H1 (cell line): ENCODE data around the gene NUP205. TPM values are rescaled to one million over a fixed set of nuclear protein-coding genes. Genes with fewer than 3 reads are reported as not detected.

Experiments used
- CTCF ChIA-PET: fragments of 300-600 bp; sonication (Branson Sonifier 250); formaldehyde crosslinking; loops from one replicate; lab custom pipeline; 2021; ENCODE audit not compliant: partially characterized antibody; lab: Charles Lee
- POLR2A ChIA-PET: fragments of 300-600 bp; sonication (Branson Sonifier 250); formaldehyde crosslinking; loops from one replicate; lab custom pipeline; 2021; ENCODE audit warnings: inconsistent platforms; ENCODE audit not compliant: partially characterized antibody; lab: Charles Lee
- DNase-seq, 2 experiments: peaks; one replicate each; pipeline versions ENCODE4 v3.0.0 to v3.0.0-alpha.2; 2010 to 2022; ENCODE audit warnings: low spot score in 2 of 2, low read depth in 1 of 2, mixed read lengths in 1 of 2
- FAIRE-seq: peaks from 2 replicates; lab custom pipeline; 2011; peaks lifted over from hg19 to GRCh38; lab: Jason Lieb, UNC
- H2AFZ ChIP-seq: 2 replicates; pipeline ENCODE4 v1.8.1; 2012; ENCODE audit warnings: low read length, inconsistent platforms
- H2AK5ac ChIP-seq: 2 replicates; pipeline ENCODE4 v1.6.1; 2013; ENCODE audit warnings: low read depth, low read length
- H2BK120ac ChIP-seq: replicated peaks from 2 replicates; pipeline ENCODE3; 2013; ENCODE audit warnings: low read depth, low read length, inconsistent platforms
- H2BK12ac ChIP-seq: 2 replicates; pipeline ENCODE4 v1.6.1; 2013; ENCODE audit warnings: low read depth, low read length
- H2BK15ac ChIP-seq: 2 replicates; pipeline ENCODE4 v1.6.1; 2013; ENCODE audit warnings: low read length
- H2BK20ac ChIP-seq: 2 replicates; pipeline ENCODE4 v1.6.1; 2013; ENCODE audit warnings: low read length
- H2BK5ac ChIP-seq: 2 replicates; pipeline ENCODE4 v1.6.1; 2013; ENCODE audit warnings: low read depth, low read length
- H3K14ac ChIP-seq: 2 replicates; pipeline ENCODE4 v1.6.1; 2013; ENCODE audit warnings: inconsistent platforms; ENCODE audit not compliant: insufficient read length
- H3K18ac ChIP-seq: 2 replicates; pipeline ENCODE4 v1.6.1; 2013; ENCODE audit warnings: low read length; ENCODE audit errors: extremely low read depth
- H3K23ac ChIP-seq: 2 replicates; pipeline ENCODE4 v1.6.1; 2013; ENCODE audit warnings: inconsistent platforms; ENCODE audit not compliant: insufficient read length
- H3K23me2 ChIP-seq: 2 replicates; pipeline ENCODE4 v1.6.1; 2013; ENCODE audit warnings: low read depth, low read length
- H3K27ac ChIP-seq: 2 replicates; pipeline ENCODE4 v1.6.1; 2011; ENCODE audit warnings: low read depth, low read length, inconsistent platforms
- H3K27me3 ChIP-seq, 4 experiments: replicated peaks in 1 of 4; 1 replicate in 1 of 4; 2 replicates in 3 of 4; pipeline versions ENCODE4 v1.6.1 to v1.8.1; 2011 to 2013; ENCODE audit warnings: low read length in 3 of 4, mild to moderate bottlenecking in 3 of 4, inconsistent platforms in 2 of 4, mixed read lengths in 2 of 4, moderate library complexity in 1 of 4; ENCODE audit not compliant: control insufficient read depth in 3 of 4, insufficient read depth in 3 of 4; ENCODE audit errors: extremely low read depth in 1 of 4
- H3K36me3 ChIP-seq, 4 experiments: 2 replicates each; pipeline versions ENCODE4 v1.6.1 to v1.8.1; 2011 to 2013; ENCODE audit warnings: mild to moderate bottlenecking in 4 of 4, low read length in 3 of 4, moderate library complexity in 2 of 4, control low read depth in 1 of 4, inconsistent platforms in 1 of 4; ENCODE audit not compliant: insufficient read depth in 4 of 4, control insufficient read depth in 2 of 4
- H3K4ac ChIP-seq: replicated peaks from 2 replicates; pipeline ENCODE3; 2013; ENCODE audit warnings: low read length, low read depth, mixed read lengths, inconsistent platforms; ENCODE audit not compliant: insufficient read length
- H3K4me1 ChIP-seq, 4 experiments: replicated peaks in 1 of 4; 1 replicate in 1 of 4; 2 replicates in 3 of 4; pipeline versions ENCODE4 v1.6.1 to v1.8.1; 2011 to 2013; ENCODE audit warnings: low read length in 3 of 4, inconsistent platforms in 2 of 4, mixed read lengths in 1 of 4; ENCODE audit not compliant: insufficient read depth in 4 of 4, control insufficient read depth in 3 of 4
- H3K4me2 ChIP-seq, 2 experiments: 2 replicates each; pipeline versions ENCODE4 v1.6.1 to v1.8.1; 2011 to 2013; ENCODE audit warnings: low read depth in 2 of 2, low read length in 2 of 2, control low read depth in 1 of 2, inconsistent platforms in 1 of 2, mild to moderate bottlenecking in 1 of 2; ENCODE audit not compliant: insufficient read depth in 1 of 2
- H3K4me3 ChIP-seq, 4 experiments: fragments of 200-600, 300-600 bp in 1 of 4; sonication (generic), shearing (Covaris generic), sonication (Bioruptor Twin) in 1 of 4; 2 replicates each; pipeline versions ENCODE4 v1.5.1 to v1.8.1; 2011 to 2016; ENCODE audit warnings: low read length in 4 of 4, low read depth in 3 of 4, control low read depth in 2 of 4, inconsistent platforms in 2 of 4, mild to moderate bottlenecking in 2 of 4, mixed read lengths in 1 of 4, moderate library complexity in 1 of 4; ENCODE audit not compliant: insufficient read depth in 2 of 4; ENCODE audit errors: extremely low read depth in 1 of 4
- H3K56ac ChIP-seq: replicated peaks from 2 replicates; pipeline ENCODE3; 2013; ENCODE audit warnings: low read depth, mild to moderate bottlenecking, mixed read lengths, low read length, inconsistent platforms; ENCODE audit not compliant: insufficient read length
- H3K79me1 ChIP-seq: 2 replicates; pipeline ENCODE4 v1.6.1; 2013; ENCODE audit warnings: low read depth, low read length, control low read depth
- H3K79me2 ChIP-seq, 2 experiments: 2 replicates each; pipeline versions ENCODE4 v1.6.1 to v1.8.1; 2012 to 2013; ENCODE audit warnings: low read length in 2 of 2, mild to moderate bottlenecking in 2 of 2, inconsistent platforms in 1 of 2; ENCODE audit not compliant: insufficient read depth in 2 of 2, control insufficient read depth in 1 of 2
- H3K9ac ChIP-seq, 4 experiments: replicated peaks in 1 of 4; 1 replicate in 1 of 4; 2 replicates in 3 of 4; pipeline versions ENCODE4 v1.6.1 to v1.8.1; 2011 to 2013; ENCODE audit warnings: low read depth in 3 of 4, low read length in 3 of 4, control low read depth in 2 of 4, mild to moderate bottlenecking in 2 of 4, moderate library complexity in 2 of 4, inconsistent platforms in 1 of 4; ENCODE audit errors: extremely low read depth in 1 of 4
- H3K9me3 ChIP-seq, 2 experiments: 2 replicates each; pipeline versions ENCODE4 v1.6.1 to v1.8.1; 2012 to 2013; ENCODE audit warnings: mild to moderate bottlenecking in 2 of 2, moderate library complexity in 2 of 2, control low read depth in 1 of 2, inconsistent platforms in 1 of 2, low read depth in 1 of 2, low read length in 1 of 2, mixed read lengths in 1 of 2; ENCODE audit not compliant: insufficient read depth in 2 of 2
- H4K20me1 ChIP-seq, 2 experiments: replicated peaks in 1 of 2; 2 replicates each; pipeline versions ENCODE3 to v1.8.1; 2011 to 2013; ENCODE audit warnings: inconsistent platforms in 2 of 2, low read length in 2 of 2, mild to moderate bottlenecking in 1 of 2; ENCODE audit not compliant: insufficient read depth in 2 of 2, control insufficient read depth in 1 of 2
- H4K5ac ChIP-seq: 2 replicates; pipeline ENCODE4 v1.6.1; 2013; ENCODE audit warnings: low read length, low read depth, mixed read lengths, inconsistent platforms; ENCODE audit not compliant: insufficient read length
- H4K8ac ChIP-seq: 2 replicates; pipeline ENCODE4 v1.8.0; 2013; ENCODE audit warnings: mild to moderate bottlenecking, moderate library complexity, low read length, inconsistent platforms; ENCODE audit not compliant: insufficient read depth; ENCODE audit errors: extremely low read depth
- H4K91ac ChIP-seq: replicated peaks from 2 replicates; pipeline ENCODE3; 2013; ENCODE audit warnings: low read length, mixed read lengths, inconsistent platforms; ENCODE audit not compliant: insufficient read length
- POLR2A ChIP-seq, 2 experiments: IDR thresholded peaks; 1 replicate in 1 of 2; 2 replicates in 1 of 2; pipeline ENCODE4 v1.6.1; 2011; ENCODE audit warnings: low read depth in 2 of 2, low read length in 2 of 2, mild to moderate bottlenecking in 2 of 2; ENCODE audit errors: control extremely low read depth in 1 of 2
- SIN3A ChIP-seq, 2 experiments: IDR thresholded peaks in 1 of 2; conservative IDR thresholded peaks in 1 of 2; 2 replicates each; pipeline ENCODE4 v1.6.1; 2011 to 2012; ENCODE audit warnings: low read length in 2 of 2, improper control_type of control experiment in 1 of 2, low read depth in 1 of 2, mild to moderate bottlenecking in 1 of 2
- SIRT6 ChIP-seq: IDR thresholded peaks from one replicate; pipeline ENCODE4 v1.7.1; 2012; ENCODE audit warnings: low read length, inconsistent platforms
- ZNF274 ChIP-seq: IDR thresholded peaks from 2 replicates; pipeline ENCODE4 v1.7.0; 2012; ENCODE audit warnings: low read length, borderline replicate concordance; ENCODE audit errors: extremely low read depth
- WGBS, 2 experiments: shearing (Covaris generic) in 1 of 2; methylation state at CpG; one replicate each; pipeline versions ENCODE4 v1.1.6 to v1.1.7; 2013 to 2015; ENCODE audit warnings: low lambda C conversion rate in 2 of 2, mixed read lengths in 2 of 2, inconsistent platforms in 1 of 2, low coverage in 1 of 2, missing lambda C conversion rate in 1 of 2; ENCODE audit not compliant: insufficient replicate concordance in 2 of 2, insufficient coverage in 1 of 2, insufficient read length in 1 of 2; ENCODE audit errors: extremely low coverage in 1 of 2, missing lambda C conversion rate in 1 of 2; 5-methylcytosine and 5-hydroxymethylcytosine counted together
- polyA plus RNA-seq, 7 experiments: library from polyadenylated mRNA; depleted of rRNA in 3 of 7; stranded (reverse) in 5 of 7; unstranded in 2 of 7; fragments of >200 nt in 5 of 7; fragments of 200-250 nt in 2 of 7; gene quantifications; 1 replicate in 5 of 7; 2 replicates in 1 of 7; 4 replicates in 1 of 7; pipeline versions ENCODE4 v1.2.1 to v1.2.3, GENCODE V29; 2011 to 2013; ENCODE audit warnings: missing spikeins in 2 of 7, mixed read lengths in 2 of 7
- total RNA-seq: library from RNA; stranded (reverse); fragmentation: NEBNext Ultra II Directional; extraction: Animal tissue kit (Norgen Biotek cat#: 25700); gene quantifications from 2 replicates; pipeline ENCODE4 v1.2.1, GENCODE V29; 2021
- TF ChIP-seq, protein P1 (sequence below): IDR thresholded peaks from 2 replicates; pipeline ENCODE4 v1.6.1; 2012; ENCODE audit warnings: inconsistent platforms
- TF ChIP-seq, protein P2 (sequence below), 3 experiments: IDR thresholded peaks; 1 replicate in 2 of 3; 2 replicates in 1 of 3; pipeline versions ENCODE4 v1.5.1 to v1.6.1; 2011; ENCODE audit warnings: low read length in 3 of 3, mild to moderate bottlenecking in 3 of 3, inconsistent platforms in 2 of 3, low read depth in 1 of 3, moderate library complexity in 1 of 3; ENCODE audit not compliant: insufficient read depth in 1 of 3; ENCODE audit errors: control extremely low read depth in 1 of 3

NUP205 gene
- total and polyA plus RNA-seq, 2 of the 8 experiments (the other 6 are each of a cell fraction or from before 2014, with no cell fraction given), result 148 to 216 TPM

DNA sequence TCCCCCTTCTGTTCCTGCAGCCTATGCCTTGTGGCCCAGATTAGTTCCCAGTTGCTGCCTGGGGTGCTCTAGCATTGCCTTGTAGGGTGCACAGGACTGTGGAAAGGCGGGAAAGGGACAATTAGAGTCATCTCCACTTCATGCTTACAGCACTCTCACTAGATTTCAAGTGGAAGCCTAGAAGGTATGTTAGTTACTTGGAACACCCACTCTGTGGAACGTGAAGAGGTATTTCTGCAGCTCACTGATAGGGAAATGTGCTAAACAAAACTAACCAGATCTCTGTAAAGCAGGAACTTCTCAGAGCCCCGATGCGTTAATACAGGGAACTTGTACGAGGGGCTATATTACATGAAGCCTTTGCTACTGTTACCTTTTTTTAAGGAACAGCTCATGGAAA, 124.0 kb downstream of the NUP205 start:
- Histone ChIP-seq H4K8ac (no peak overlapping the region), H3K23me2 (no peaks in the 10 kb centered on the region)
- TF ChIP-seq ZNF274, result no peak
- TF ChIP-seq, protein P1, sequence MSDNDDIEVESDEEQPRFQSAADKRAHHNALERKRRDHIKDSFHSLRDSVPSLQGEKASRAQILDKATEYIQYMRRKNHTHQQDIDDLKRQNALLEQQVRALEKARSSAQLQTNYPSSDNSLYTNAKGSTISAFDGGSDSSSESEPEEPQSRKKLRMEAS, result no peak
- no peak for TF ChIP-seq POLR2A (IDR thresholded peaks at IDR 0.05; ENCODE audit: control extremely low read depth in 1 of 2, low read depth in 2 of 2, low read length in 2 of 2)
- TF ChIP-seq, protein P2, sequence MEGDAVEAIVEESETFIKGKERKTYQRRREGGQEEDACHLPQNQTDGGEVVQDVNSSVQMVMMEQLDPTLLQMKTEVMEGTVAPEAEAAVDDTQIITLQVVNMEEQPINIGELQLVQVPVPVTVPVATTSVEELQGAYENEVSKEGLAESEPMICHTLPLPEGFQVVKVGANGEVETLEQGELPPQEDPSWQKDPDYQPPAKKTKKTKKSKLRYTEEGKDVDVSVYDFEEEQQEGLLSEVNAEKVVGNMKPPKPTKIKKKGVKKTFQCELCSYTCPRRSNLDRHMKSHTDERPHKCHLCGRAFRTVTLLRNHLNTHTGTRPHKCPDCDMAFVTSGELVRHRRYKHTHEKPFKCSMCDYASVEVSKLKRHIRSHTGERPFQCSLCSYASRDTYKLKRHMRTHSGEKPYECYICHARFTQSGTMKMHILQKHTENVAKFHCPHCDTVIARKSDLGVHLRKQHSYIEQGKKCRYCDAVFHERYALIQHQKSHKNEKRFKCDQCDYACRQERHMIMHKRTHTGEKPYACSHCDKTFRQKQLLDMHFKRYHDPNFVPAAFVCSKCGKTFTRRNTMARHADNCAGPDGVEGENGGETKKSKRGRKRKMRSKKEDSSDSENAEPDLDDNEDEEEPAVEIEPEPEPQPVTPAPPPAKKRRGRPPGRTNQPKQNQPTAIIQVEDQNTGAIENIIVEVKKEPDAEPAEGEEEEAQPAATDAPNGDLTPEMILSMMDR (IDR thresholded peaks at IDR 0.05; ENCODE audit: control extremely low read depth in 1 of 3, insufficient read depth in 1 of 3, low read depth in 1 of 3, low read length in 3 of 3), result no peak
- no peak for TF ChIP-seq SIN3A (conservative IDR thresholded peaks at IDR 0.05 in 1 of 2, IDR thresholded peaks at IDR 0.05 in 1 of 2; ENCODE audit: low read depth in 1 of 2, low read length in 2 of 2)
- TF ChIP-seq SIRT6, result no peak
- TF ChIP-seq, all 59 proteins: peak for 0
- Histone ChIP-seq H3K4me1 (peaks cover 0 to 3% (median 0%) of the 10 kb centered on the region in 4 experiments; a peak in 2 of 7 replicates), H4K20me1 (peaks cover 0 to 11% of the 10 kb centered on the region in 2 experiments), H3K4me2 (no peak overlapping the region), H3K79me2 (peaks cover 0 to 3% of the 10 kb centered on the region in 2 experiments; a peak in 2 of 4 replicates), H3K79me1 (peaks cover 8% of the 10 kb centered on the region), H2AK5ac (no peak overlapping the region), H3K27ac (no peak overlapping the region), H3K4me3 (no peak overlapping the region), H3K27me3 (no peaks in the 10 kb centered on the region), H4K5ac (no peak overlapping the region), H3K18ac (no peak overlapping the region), H3K9me3 (no peaks in the 10 kb centered on the region), H3K23ac (no peak overlapping the region), H3K9ac (no peak overlapping the region), H2BK5ac (no peak overlapping the region), H2BK120ac (no peak overlapping the region), H3K56ac (no peak overlapping the region), H2BK15ac (no peak overlapping the region), H3K36me3 (peaks cover 0 to 17% (median 2%) of the 10 kb centered on the region in 4 experiments; a peak in 4 of 8 replicates), H3K14ac (no peak overlapping the region), H4K91ac (no peak overlapping the region), H2BK20ac (no peak overlapping the region), H3K4ac (no peak overlapping the region), H2BK12ac (no peak overlapping the region), H2AFZ (no peak overlapping the region)
- CTCF ChIA-PET, result interaction anchor here (0.7 to 5.9 kb wide), 11 partner anchors 10 to 407 kb away, joined by 3 to 89 read pairs (median 5); no protein-coding TSS in a partner anchor
- FAIRE-seq (no peak), DNase-seq (no peak)
- POLR2A ChIA-PET, result interaction anchor here (0.6 kb wide), 2 partner anchors 10 to 160 kb away, joined by 3 read pairs; no protein-coding TSS in a partner anchor
- WGBS, 2 experiments, result 96% methylated on average over 5 of the region's 5 CpGs; no CpG with 5 or more reads in 1 of the 2 experiments
